GM21619 (cell line): ENCODE measurements around the gene PTPRO.
A peak's percentile ranks its signal among the peaks of the same experiment; 100 is the strongest.
"Not testable (repeated sequence)": the region's sequence is repeated elsewhere in the genome, so short reads cannot be mapped to it uniquely, and the experiment has no call there.

Source experiments
- ATAC-seq: cut with Tn5 transposase; IDR thresholded peaks from one replicate; pipeline ENCODE4 v1.9.1; 2021; ENCODE audit not compliant: unreplicated experiment

The PTPRO gene

GRCh38 chr12:15599266-15600037 lies 277.1 kb downstream of the PTPRO start:
- ATAC-seq: no peak

- no peak for ATAC-seq
These were observed 278.1 kb downstream of the PTPRO start for GRCh38 chr12:15600223-15600935.

DNA sequence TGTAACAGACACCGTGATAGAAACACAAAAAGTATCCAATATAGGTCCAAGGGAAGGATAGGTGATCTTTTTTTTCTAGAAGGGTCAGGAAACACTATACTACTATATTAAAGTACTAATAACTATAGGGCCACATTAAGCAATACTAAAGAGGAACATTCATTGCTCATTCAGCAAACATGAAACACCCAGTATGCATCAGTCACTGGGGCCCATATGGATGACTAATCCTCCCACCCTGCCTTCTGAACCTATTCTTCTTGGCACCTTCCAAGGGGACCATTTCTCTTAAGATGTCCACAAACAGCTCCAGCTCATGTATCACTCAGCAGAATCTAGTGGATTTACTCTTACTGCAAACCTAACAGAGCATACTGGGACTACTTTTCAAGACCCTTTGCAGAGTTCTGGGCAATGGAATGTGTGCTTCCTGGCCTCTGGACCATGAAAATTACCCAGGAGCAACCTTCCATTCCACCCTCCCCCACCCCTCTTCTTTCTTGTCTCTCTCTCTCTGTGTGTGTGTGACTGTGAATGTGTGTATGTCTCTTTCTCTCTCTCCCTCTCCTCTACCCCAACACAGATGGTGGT lies 279.0 kb downstream of the PTPRO start:
- ATAC-seq: no peak

GRCh38 chr12:15602051-15602672 lies 279.9 kb downstream of the PTPRO start:
- ATAC-seq: no peak

GRCh38 chr12:15603474-15604085 lies 281.3 kb downstream of the PTPRO start:
- ATAC-seq: no peak

- ATAC-seq: no peak
These were observed 283.7 kb downstream of the PTPRO start for GRCh38 chr12:15605881-15606590.

- ATAC-seq: no peak
These were observed 286.1 kb downstream of the PTPRO start for GRCh38 chr12:15608406-15608805.

- no peak for ATAC-seq
These were observed 286.6 kb downstream of the PTPRO start for GRCh38 chr12:15608941-15609340.

DNA sequence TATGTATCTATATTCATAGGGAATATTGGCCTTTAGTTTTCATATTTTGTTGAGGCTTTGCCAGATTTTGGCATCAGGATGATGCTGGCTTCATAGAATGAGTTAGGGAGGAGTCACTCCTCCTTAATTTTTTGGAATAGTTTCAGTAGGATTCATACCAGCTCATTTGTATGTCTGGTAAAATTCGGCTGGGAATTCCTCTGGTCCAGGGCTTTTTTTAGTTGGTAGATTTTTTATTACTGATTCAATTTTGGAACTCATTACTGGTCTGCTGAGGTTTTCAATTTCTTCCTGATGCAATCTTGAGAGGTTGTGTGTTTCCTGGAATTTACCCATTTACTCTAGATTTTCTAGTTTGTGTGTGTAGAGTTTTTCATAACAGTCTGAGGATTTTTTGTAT lies 291.7 kb downstream of the PTPRO start:
- ATAC-seq: no peak

DNA sequence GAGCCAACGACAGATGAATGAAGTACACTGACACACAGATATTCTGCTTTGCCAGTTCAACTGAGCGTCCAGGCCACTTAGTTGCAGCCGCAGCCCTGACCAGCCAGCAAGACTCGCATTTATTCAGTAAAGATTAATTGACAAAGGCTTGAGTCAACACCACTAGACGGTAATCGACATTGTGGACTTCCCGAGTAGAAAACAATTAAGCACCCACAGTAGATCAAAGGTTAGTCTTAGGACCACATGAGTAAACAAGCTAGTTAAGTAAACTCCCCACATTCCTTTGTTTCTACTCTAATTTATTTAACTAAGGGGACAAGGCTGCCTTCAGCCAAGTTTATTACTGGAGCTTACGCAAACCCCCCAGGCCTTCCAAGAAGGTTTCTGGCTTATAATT lies 294.2 kb downstream of the PTPRO start:
- ATAC-seq: not testable (repeated sequence)

- no peak for ATAC-seq
These were observed 298.6 kb downstream of the PTPRO start for GRCh38 chr12:15620741-15621539.

DNA sequence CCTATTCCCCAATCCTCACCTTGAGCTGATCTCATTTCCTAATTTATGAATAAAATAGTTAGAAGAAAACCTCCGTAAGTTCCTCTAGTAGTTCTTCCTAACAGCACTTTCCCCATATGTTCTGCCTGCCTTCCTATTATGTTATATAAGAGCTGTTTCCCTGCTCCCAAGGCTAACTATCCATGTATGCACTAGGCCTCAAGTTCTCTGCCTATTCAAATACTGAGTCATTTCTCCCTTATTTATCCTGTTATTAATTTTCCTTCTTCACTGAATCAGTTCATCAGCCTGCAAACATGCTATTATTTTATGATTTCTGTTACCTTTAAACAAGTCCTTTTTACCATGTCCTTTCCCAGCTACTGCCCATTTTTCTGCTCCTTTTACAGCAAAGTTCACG lies 302.8 kb downstream of the PTPRO start:
- no peak for ATAC-seq

DNA sequence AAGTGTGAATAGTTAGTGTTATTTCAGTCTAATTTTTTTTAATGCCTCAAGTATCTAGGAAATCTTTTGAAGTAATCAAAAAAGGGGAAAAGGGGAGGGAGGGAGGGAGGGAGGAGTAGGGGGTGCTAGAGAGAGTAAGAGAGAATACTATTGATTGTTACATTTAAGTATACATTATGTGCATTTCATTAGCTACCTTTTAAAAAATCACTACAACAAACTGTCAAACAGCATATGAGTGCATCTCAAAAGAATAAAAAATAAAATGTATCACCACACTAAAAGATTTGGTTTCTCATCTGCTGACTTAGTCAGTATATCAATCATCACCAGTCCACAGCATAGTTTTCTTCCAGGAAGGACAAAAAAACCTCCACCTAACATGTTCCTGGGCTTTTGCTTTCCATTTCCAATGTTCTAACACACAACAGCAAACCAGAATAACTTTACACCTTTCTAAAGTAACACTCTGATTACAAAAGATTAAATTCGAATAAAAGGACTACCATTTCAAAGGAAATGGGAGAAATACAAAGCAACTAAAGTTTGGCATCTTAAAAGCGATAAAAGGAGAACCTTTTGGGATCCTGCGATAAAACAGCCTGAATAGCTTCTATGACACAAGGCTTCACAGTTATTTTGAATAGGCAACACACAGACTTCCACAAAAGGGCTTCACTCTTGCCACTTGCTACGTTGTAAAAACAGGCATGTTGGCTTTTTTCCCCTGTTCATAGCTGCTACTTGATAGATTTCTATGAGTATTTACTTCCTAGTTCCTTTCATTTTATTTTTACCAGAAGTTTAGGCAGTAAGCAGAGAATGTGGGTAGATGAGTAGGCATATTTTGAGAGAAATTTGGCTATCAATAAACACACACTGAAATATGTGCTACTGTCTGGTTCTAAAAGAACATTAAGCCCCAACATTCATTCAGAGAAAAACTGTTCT lies 306.0 kb downstream of the PTPRO start:
- ATAC-seq: no peak

DNA sequence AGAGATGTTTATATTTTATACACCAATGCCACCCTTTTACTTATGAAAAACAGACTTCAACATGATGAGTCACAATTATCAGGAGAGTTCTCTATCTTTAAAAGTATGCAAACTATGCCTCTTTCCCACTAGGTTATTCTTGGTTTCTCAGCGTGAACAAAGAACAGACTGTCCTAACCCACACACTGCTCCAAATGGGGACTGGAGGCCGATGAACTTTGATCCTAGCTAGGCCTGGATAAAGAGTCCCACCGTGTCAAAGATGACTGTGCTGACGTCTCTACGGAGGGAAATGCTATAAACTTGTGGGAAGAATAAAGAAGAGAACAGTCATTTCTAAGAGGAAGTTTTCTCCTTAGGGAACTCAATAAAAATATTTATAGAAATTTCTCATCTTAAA lies 306.8 kb downstream of the PTPRO start:
- peak; percentile 70 for ATAC-seq

DNA sequence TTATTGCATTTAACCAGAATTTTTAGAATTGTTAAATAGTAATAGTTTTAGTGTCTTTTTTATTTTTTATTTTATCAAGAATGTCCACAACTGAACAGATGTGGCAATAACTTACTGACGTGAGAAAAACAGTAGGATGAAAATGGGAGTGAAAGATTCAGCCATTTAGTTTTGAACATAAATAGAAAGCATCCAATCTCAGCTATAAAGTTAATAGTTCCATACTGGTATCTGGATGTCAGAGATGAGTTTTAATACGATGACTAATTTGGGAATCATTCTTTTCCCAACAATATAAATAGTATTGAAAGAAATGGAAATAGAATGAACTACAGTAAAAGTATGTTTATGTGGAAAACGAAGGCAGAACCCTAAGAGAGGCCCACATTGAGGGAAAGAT lies 307.5 kb downstream of the PTPRO start:
- no peak for ATAC-seq

DNA sequence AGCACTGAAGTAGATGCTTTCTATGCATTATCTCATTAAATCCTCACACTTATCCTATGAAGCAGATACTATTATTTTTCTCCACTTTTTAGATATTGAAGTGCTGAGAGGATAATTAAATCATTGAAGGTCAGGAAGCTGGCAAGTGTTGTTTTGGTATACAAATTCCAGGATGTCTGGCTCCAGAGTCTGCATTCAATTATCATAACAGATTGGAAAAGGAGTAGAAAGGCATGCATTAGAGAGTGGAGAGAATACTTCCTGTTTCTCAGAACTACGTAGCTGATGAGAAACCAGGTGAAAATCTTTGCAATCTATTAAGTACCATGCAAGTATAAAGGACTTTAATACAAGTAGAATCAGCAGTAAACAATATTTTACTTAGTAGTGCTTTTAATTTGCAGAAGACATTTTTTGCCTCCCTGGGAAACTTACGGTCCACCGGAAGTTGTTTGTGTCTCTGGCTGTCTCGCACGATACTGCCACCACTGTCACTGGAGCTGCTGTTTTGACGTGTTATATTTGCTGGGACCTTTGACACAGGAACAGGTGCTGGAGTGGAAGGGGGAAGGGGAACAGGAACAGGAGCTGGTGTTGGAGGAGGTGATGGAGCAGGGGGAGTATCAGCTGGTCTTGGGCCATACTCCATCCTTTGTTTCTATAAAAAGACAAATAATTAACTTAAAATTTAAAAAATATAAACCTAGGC lies 308.9 kb downstream of the PTPRO start:
- ATAC-seq: no peak

DNA sequence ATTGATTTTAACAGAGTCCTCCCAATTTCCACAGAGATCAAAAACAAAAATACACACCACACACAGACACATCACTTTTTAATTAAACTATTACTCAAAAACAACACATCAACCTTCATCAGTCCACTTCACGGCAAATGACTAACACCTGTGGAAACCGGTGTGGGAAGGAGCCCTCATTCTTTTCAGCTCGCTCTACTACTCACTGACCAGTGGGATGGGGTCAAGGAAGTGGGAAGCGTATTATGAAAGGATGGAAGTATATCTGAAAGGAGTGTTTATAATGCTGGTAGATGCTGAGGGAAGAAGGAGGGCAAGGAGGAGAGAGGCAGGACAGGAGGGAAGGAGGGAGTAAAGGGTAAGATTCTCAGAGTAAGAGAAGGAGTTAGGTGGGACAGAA lies 310.4 kb downstream of the PTPRO start:
- ATAC-seq: no peak

DNA sequence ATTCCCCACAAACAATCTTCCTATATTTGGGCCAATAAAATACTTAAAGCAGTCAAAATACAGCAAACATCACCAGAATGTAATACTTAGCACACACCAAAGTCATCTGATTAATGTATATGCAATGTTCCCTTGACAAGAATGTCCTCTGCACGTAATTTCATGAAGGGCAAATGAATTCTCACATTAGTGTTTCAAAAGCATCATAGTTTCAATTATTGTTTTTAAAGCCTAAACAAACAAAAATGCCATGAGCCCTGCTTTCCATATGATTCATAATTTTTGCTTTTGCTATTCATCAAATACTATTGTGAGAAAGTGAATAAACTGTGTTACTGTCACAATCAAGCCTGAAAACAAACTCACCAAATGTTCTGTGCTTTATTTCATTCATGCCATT lies 310.9 kb downstream of the PTPRO start:
- no peak for ATAC-seq
